Measurements from ENCODE around the gene SSC4D.
A peak's percentile ranks its signal among the peaks of the same experiment; 100 is the strongest.
"Not testable (repeated sequence)": the region's sequence is repeated elsewhere in the genome, so short reads cannot be mapped to it uniquely, and the experiment has no call there.

Gene SSC4D

DNA sequence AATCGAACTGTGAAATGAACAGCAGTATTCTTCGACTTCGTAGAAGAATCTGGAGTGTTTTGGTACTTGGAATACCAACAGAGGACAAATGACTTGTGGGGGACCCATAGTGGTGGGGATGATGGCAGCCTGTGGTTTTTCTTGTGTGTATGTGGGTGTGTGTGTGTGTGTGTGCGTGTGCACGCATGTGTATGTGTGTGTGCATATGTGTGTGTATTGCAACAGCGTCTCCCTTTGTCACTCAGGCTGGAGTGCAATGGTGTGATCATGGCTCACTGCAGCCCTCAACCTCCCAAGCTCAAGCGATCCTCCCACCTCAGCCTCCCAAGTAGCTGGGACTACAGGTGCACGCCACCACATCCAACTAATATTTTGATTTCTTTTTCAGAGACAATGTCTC lies 41.3 kb downstream of the SSC4D start:
- Histone ChIP-seq H3K27me3 (ENCODE audit: insufficient read depth, poor library complexity, severe bottlenecking) (no peaks in the 10 kb centered on the region), H3K4me3 (replicated peaks; ENCODE audit: insufficient read depth, low read length) (no peak overlapping the region), H3K27ac (replicated peaks) (no peak overlapping the region)
- DNase-seq (ENCODE audit: low read depth in 1 of 2, low spot score in 1 of 2): no peak
- TF ChIP-seq, protein P1, sequence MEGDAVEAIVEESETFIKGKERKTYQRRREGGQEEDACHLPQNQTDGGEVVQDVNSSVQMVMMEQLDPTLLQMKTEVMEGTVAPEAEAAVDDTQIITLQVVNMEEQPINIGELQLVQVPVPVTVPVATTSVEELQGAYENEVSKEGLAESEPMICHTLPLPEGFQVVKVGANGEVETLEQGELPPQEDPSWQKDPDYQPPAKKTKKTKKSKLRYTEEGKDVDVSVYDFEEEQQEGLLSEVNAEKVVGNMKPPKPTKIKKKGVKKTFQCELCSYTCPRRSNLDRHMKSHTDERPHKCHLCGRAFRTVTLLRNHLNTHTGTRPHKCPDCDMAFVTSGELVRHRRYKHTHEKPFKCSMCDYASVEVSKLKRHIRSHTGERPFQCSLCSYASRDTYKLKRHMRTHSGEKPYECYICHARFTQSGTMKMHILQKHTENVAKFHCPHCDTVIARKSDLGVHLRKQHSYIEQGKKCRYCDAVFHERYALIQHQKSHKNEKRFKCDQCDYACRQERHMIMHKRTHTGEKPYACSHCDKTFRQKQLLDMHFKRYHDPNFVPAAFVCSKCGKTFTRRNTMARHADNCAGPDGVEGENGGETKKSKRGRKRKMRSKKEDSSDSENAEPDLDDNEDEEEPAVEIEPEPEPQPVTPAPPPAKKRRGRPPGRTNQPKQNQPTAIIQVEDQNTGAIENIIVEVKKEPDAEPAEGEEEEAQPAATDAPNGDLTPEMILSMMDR (IDR thresholded peaks at IDR 0.05; ENCODE audit: insufficient read depth, low read length): no peak
- TF ChIP-seq REST (IDR thresholded peaks at IDR 0.05; ENCODE audit: insufficient replicate concordance, low read depth) (no peak), SPI1 (IDR thresholded peaks at IDR 0.05; ENCODE audit: borderline replicate concordance, low read depth) (no peak), GABPA (IDR thresholded peaks at IDR 0.05; ENCODE audit: low read depth) (no peak), POLR2AphosphoS5 (IDR thresholded peaks at IDR 0.05; ENCODE audit: low read depth) (no peak)

DNA sequence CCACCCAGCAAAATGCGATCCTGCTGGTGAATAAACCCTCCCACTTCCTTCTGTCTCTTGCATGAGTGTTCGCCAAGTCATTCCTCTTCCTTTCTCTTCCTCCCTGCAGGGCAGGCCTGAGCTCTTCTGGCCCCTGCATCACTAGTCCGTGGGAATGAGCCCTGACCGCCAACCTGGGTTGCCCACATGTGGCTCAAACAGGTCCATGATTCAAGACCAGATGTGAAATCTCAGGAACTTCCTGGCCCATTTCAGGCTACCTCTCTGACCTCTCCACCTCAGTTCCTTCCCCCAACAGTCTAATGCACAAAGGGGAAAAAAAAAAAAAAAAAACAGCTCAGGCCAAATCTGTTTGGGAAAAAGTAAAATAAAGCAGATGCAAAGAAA lies 45.3 kb downstream of the SSC4D start:
- H3K27ac ChIP-seq (replicated peaks): peak overlapping the region; percentile 89
- no peaks in the 10 kb centered on the region for H3K27me3 ChIP-seq (ENCODE audit: insufficient read depth, poor library complexity, severe bottlenecking)
- peak overlapping the region; percentile 15; the same call in 1 of the 2 replicates for H3K4me3 ChIP-seq (replicated peaks; ENCODE audit: insufficient read depth, low read length)
- peak; percentile 74; the same call in 1 of the 2 replicates for TF ChIP-seq SPI1 (IDR thresholded peaks at IDR 0.05; ENCODE audit: borderline replicate concordance, low read depth)
- TF ChIP-seq POLR2AphosphoS5 (IDR thresholded peaks at IDR 0.05; ENCODE audit: low read depth): no peak
- DNase-seq (ENCODE audit: low read depth in 1 of 2, low spot score in 1 of 2): peak; percentile 66 to 69

DNA sequence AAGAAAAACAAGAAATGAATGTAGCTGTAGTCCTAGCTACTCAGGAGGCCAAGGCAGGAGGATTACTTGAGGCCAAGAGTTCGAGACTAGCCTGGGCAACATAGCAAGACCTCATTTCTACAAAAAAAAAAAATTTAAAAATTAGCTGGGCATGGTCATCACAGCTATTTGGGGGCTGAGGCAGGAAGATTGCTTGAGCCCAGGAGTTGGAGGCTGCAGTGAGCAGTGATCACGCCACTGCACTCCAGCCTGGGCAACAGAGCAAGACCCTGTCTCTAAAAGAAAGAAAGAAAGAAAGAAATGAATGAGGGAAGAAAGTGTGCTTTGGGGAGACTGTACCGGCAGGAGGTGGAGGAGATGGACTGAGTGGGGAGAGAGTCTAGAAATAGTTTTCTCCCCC lies 45.7 kb downstream of the SSC4D start:
- not testable (repeated sequence) for DNase-seq (ENCODE audit: low read depth in 1 of 2, low spot score in 1 of 2); H3K27me3 ChIP-seq (ENCODE audit: insufficient read depth, poor library complexity, severe bottlenecking)
- Histone ChIP-seq H3K27ac (replicated peaks) (peak overlapping the region; percentile 89), H3K4me3 (replicated peaks; ENCODE audit: insufficient read depth, low read length) (peak overlapping the region; percentile 15; the same call in 1 of the 2 replicates)

DNA sequence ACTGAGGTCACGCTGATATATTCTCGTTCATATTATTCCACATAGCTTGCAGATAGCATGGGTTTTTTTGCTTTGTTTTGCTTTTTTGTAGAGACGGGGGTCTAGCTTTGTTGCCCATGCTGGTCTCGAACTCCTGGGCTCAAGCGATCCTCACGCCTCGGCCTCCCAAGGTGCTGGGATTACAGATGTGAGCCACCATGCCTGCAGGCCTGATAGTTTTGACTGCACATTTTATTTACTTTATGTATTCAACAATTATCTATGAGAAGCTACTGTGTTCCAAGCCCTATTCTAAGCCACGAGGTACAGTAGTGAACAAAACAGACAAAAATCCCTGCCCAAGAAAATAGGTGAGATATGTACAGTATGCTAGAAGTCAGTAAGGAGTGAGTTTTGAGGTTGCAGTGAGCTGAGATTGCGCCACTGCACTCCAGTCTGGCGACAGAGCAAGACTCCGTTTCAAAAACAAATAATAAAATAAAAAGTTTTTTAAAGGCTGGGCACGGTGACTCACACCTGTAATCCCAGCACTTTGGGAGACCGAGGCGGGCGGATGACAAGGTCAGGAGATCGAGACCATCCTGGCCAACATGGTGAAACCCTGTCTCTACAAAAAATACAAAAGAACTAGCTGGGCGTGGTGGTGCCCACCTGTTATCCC lies 49.4 kb downstream of the SSC4D start:
- H3K27ac ChIP-seq (replicated peaks): peak overlapping the region; percentile 97
- no peaks in the 10 kb centered on the region for H3K27me3 ChIP-seq (ENCODE audit: insufficient read depth, poor library complexity, severe bottlenecking)
- DNase-seq (ENCODE audit: low read depth in 1 of 2, low spot score in 1 of 2): peak in 1 of 2 experiments; percentile 52
- TF ChIP-seq REST (IDR thresholded peaks at IDR 0.05; ENCODE audit: insufficient replicate concordance, low read depth) (no peak), POLR2AphosphoS5 (IDR thresholded peaks at IDR 0.05; ENCODE audit: low read depth) (no peak), SPI1 (IDR thresholded peaks at IDR 0.05; ENCODE audit: borderline replicate concordance, low read depth) (no peak), GABPA (IDR thresholded peaks at IDR 0.05; ENCODE audit: low read depth) (no peak)
- TF ChIP-seq, protein P1 (IDR thresholded peaks at IDR 0.05; ENCODE audit: insufficient read depth, low read length): no peak
- H3K4me3 ChIP-seq (replicated peaks; ENCODE audit: insufficient read depth, low read length): no peak overlapping the region

Data from HL-60 (cell line).